ENCODE data around the gene THTPA.

Gene THTPA

DNA sequence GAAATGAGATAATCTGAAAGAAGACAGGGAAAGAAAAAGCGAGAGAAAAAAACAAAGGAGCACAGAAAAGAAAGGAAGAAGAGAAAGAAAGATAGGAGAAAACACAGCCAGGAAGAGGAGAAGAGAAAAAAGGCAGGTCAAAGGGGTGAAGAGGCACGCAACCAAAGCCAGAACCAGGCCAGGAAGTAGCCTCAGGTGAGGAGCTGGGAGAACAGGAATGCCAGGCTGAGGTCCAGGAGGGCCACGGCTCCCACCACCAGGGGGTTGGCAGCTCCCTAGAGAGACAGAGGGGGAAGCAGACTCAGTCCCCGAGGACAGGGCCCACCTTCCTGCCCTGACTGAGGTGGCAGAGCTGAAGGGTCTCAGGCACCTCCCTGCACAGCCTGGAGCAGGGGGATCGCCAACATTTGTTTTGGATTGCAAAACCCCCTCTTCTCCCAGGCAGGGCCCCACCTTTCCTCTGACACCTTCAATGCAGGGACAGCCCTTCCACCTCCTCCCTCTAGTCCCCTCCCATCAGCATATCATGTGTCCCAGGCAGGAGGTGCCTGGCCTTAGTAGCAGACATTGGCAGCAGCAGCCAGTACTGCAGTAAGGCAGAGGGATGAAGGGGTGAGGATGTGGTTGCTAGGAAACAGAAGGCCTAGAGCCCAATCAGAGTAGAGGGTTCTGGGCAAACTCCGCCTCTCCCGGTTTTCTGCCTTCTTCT lies 13.5 kb downstream of the THTPA start:
- Histone ChIP-seq H3K27me3 (ENCODE audit: insufficient read depth, low read length, poor library complexity) (peaks cover 9% of the 10 kb centered on the region), H3K79me2 (ENCODE audit: insufficient read depth, low read length) (peaks cover 13% of the 10 kb centered on the region), H3K4me1 (ENCODE audit: insufficient read depth, low read length) (peaks cover 33% of the 10 kb centered on the region), H3K4me2 (ENCODE audit: insufficient read depth, low read length) (no peak overlapping the region), H4K20me1 (ENCODE audit: insufficient read depth, low read length) (no peaks in the 10 kb centered on the region), H3K9ac (ENCODE audit: low read depth, low read length) (no peak overlapping the region), H3K9me3 (ENCODE audit: insufficient read depth, low read length, severe bottlenecking) (no peaks in the 10 kb centered on the region), H3K4me3 (ENCODE audit: low read depth in 1 of 2, low read length in 2 of 2) (no peak overlapping the region), H3K27ac (ENCODE audit: low read length) (no peak overlapping the region), H2AFZ (ENCODE audit: low read depth, low read length) (0 out of 2 replicates have a peak overlapping the region, but pooled peaks have one; percentile 34), H3K36me3 (ENCODE audit: insufficient read depth, low read length) (peaks cover 24% of the 10 kb centered on the region)
- ATAC-seq (ENCODE audit: insufficient read depth, low read depth) (no peak), DNase-seq (no peak)
- no peak for TF ChIP-seq EZH2 (IDR thresholded peaks at IDR 0.05; ENCODE audit: borderline replicate concordance, low read depth, low read length, severe bottlenecking)
- TF ChIP-seq, protein P1, sequence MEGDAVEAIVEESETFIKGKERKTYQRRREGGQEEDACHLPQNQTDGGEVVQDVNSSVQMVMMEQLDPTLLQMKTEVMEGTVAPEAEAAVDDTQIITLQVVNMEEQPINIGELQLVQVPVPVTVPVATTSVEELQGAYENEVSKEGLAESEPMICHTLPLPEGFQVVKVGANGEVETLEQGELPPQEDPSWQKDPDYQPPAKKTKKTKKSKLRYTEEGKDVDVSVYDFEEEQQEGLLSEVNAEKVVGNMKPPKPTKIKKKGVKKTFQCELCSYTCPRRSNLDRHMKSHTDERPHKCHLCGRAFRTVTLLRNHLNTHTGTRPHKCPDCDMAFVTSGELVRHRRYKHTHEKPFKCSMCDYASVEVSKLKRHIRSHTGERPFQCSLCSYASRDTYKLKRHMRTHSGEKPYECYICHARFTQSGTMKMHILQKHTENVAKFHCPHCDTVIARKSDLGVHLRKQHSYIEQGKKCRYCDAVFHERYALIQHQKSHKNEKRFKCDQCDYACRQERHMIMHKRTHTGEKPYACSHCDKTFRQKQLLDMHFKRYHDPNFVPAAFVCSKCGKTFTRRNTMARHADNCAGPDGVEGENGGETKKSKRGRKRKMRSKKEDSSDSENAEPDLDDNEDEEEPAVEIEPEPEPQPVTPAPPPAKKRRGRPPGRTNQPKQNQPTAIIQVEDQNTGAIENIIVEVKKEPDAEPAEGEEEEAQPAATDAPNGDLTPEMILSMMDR (IDR thresholded peaks at IDR 0.05; ENCODE audit: borderline replicate concordance, extremely low read depth, low read length, poor library complexity, severe bottlenecking) = no peak

DNA sequence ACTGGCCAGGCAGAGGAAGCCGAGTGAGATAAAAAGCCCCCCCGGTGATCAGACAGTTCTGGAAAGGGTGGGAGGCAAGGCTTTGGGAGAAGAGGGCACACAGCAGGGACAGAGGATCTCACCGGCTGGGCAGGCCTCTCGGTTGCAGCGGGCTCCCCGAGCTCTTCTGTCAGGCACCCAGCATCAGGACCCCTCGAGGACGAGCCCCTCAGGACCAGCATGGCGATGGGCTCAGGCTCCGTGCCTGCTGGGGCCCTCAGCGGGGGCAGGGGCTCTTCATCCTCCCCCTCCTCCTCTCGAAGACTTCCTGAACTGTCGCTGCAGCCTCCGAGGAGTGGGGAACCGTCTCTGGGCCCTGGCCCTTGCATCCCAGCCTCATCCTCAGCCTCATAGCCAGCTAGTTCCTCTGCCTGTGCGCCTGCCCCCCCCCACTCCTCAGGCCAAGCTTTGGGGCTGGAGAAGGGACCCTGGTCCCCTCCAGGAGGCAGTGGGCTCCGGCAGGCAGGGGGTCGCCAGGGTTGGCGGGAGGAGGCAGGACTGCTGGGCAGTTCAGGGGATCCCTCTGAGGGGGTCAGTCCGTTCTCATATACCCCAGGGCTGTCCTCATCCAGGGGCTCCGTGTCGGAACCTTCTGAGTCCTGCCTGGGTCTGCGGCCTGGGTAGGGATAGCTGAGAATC lies 14.9 kb downstream of the THTPA start:
- TF ChIP-seq, protein P1 (IDR thresholded peaks at IDR 0.05; ENCODE audit: borderline replicate concordance, extremely low read depth, low read length, poor library complexity, severe bottlenecking) = no peak
- no peak for TF ChIP-seq EZH2 (IDR thresholded peaks at IDR 0.05; ENCODE audit: borderline replicate concordance, low read depth, low read length, severe bottlenecking)
- H3K27ac ChIP-seq (ENCODE audit: low read length) = no peak overlapping the region
- no peaks in the 10 kb centered on the region for H3K9me3 ChIP-seq (ENCODE audit: insufficient read depth, low read length, severe bottlenecking)
- no peaks in the 10 kb centered on the region for H4K20me1 ChIP-seq (ENCODE audit: insufficient read depth, low read length)
- H3K4me3 ChIP-seq (ENCODE audit: low read depth in 1 of 2, low read length in 2 of 2) = no peak overlapping the region
- peaks cover 13% of the 10 kb centered on the region for H3K79me2 ChIP-seq (ENCODE audit: insufficient read depth, low read length)
- H3K4me1 ChIP-seq (ENCODE audit: insufficient read depth, low read length) = peaks cover 32% of the 10 kb centered on the region
- H3K36me3 ChIP-seq (ENCODE audit: insufficient read depth, low read length) = peaks cover 10% of the 10 kb centered on the region
- ATAC-seq (ENCODE audit: insufficient read depth, low read depth) (no peak), DNase-seq (no peak)
- H3K9ac ChIP-seq (ENCODE audit: low read depth, low read length) = no peak overlapping the region
- H3K27me3 ChIP-seq (ENCODE audit: insufficient read depth, low read length, poor library complexity) = peaks cover 9% of the 10 kb centered on the region
- no peak overlapping the region for H3K4me2 ChIP-seq (ENCODE audit: insufficient read depth, low read length)
- H2AFZ ChIP-seq (ENCODE audit: low read depth, low read length) = no peak overlapping the region

- H3K27ac ChIP-seq (ENCODE audit: low read length) = no peak overlapping the region
- H2AFZ ChIP-seq (ENCODE audit: low read depth, low read length) = no peak overlapping the region
- peaks cover under 1% of the 10 kb centered on the region; the same call in 1 of the 2 replicates for H3K36me3 ChIP-seq (ENCODE audit: insufficient read depth, low read length)
- no peak for ATAC-seq (ENCODE audit: insufficient read depth, low read depth)
- no peak overlapping the region for H3K9ac ChIP-seq (ENCODE audit: low read depth, low read length)
- TF ChIP-seq, protein P1 (IDR thresholded peaks at IDR 0.05; ENCODE audit: borderline replicate concordance, extremely low read depth, low read length, poor library complexity, severe bottlenecking) = no peak
- no peak for TF ChIP-seq EZH2 (IDR thresholded peaks at IDR 0.05; ENCODE audit: borderline replicate concordance, low read depth, low read length, severe bottlenecking)
- H4K20me1 ChIP-seq (ENCODE audit: insufficient read depth, low read length) = no peaks in the 10 kb centered on the region
- peaks cover 9% of the 10 kb centered on the region for H3K27me3 ChIP-seq (ENCODE audit: insufficient read depth, low read length, poor library complexity)
- no peak overlapping the region for H3K4me2 ChIP-seq (ENCODE audit: insufficient read depth, low read length)
- H3K9me3 ChIP-seq (ENCODE audit: insufficient read depth, low read length, severe bottlenecking) = no peaks in the 10 kb centered on the region
- no peak overlapping the region for H3K4me3 ChIP-seq (ENCODE audit: low read depth in 1 of 2, low read length in 2 of 2)
- peaks cover 23% of the 10 kb centered on the region for H3K4me1 ChIP-seq (ENCODE audit: insufficient read depth, low read length)
- peaks cover 4% of the 10 kb centered on the region for H3K79me2 ChIP-seq (ENCODE audit: insufficient read depth, low read length)
- no peak for DNase-seq
These were observed 15.8 kb downstream of the THTPA start for GRCh38 chr14:23571701-23572523.

All from DND-41 (cell line).